HG02642 (cell line): ENCODE measurements around the gene LTBP2.

Source experiments
- ATAC-seq: cut with Tn5 transposase; IDR thresholded peaks from one replicate; pipeline ENCODE4 v1.9.1; 2021; ENCODE audit warnings: mild to moderate bottlenecking; ENCODE audit not compliant: unreplicated experiment, poor library complexity

The LTBP2 gene

GRCh38 chr14:74575936-74576335, 36.1 kb downstream of the LTBP2 start:
- no peak for ATAC-seq

- no peak for ATAC-seq
These were observed 36.5 kb downstream of the LTBP2 start for GRCh38 chr14:74575507-74575906.

GRCh38 chr14:74574706-74575105, 37.3 kb downstream of the LTBP2 start:
- no peak for ATAC-seq

- ATAC-seq, result no peak
These were observed 38.0 kb downstream of the LTBP2 start for GRCh38 chr14:74574090-74574433.

- no peak for ATAC-seq
These were observed 38.5 kb downstream of the LTBP2 start for GRCh38 chr14:74573421-74574089.

GRCh38 chr14:74572726-74573301, 39.2 kb downstream of the LTBP2 start:
- ATAC-seq, result no peak

- no peak for ATAC-seq
These were observed 39.9 kb downstream of the LTBP2 start for GRCh38 chr14:74571901-74572725.

- ATAC-seq, result no peak
These were observed 40.6 kb downstream of the LTBP2 start for GRCh38 chr14:74571441-74571841.

- ATAC-seq, result no peak
These were observed 41.3 kb downstream of the LTBP2 start for GRCh38 chr14:74570696-74571095.

- no peak for ATAC-seq
These were observed 42.0 kb downstream of the LTBP2 start for GRCh38 chr14:74569806-74570591.

- no peak for ATAC-seq
These were observed 42.6 kb downstream of the LTBP2 start for GRCh38 chr14:74569387-74569786.

GRCh38 chr14:74568911-74569310, 43.1 kb downstream of the LTBP2 start:
- no peak for ATAC-seq

- ATAC-seq, result no peak
These were observed 43.7 kb downstream of the LTBP2 start for GRCh38 chr14:74568380-74568649.

GRCh38 chr14:74567646-74568379, 44.2 kb downstream of the LTBP2 start:
- no peak for ATAC-seq

- no peak for ATAC-seq
These were observed 44.8 kb downstream of the LTBP2 start for GRCh38 chr14:74567219-74567618.

- ATAC-seq, result no peak
These were observed 45.6 kb downstream of the LTBP2 start for GRCh38 chr14:74566174-74567141.

GRCh38 chr14:74563586-74564159, 48.4 kb downstream of the LTBP2 start:
- ATAC-seq, result no peak

- no peak for ATAC-seq
These were observed 48.8 kb downstream of the LTBP2 start for GRCh38 chr14:74563233-74563585.
